HCT116 (cell line): ENCODE measurements around the gene RHOT1. TPM values are rescaled to one million over a fixed set of nuclear protein-coding genes. Genes with fewer than 3 reads are reported as not detected.

ENCODE experiments used
- ATAC-seq: fragments of 200-7000 bp; cut with Tn5 transposase; 2 replicates; pipeline ENCODE4 v1.9.1; 2020; ENCODE audit warnings: mild to moderate bottlenecking, moderate library complexity
- BruUV-seq: library from RNA; stranded (reverse); fragments of 400-500 nt; replicated peaks from 2 replicates; lab custom pipeline; 2021; lab: Mats Ljungman, UMichigan
- CTCF ChIA-PET: fragments of 300-600 bp; sonication (Branson Sonifier 250); formaldehyde crosslinking; loops from one replicate; lab custom pipeline; 2021; ENCODE audit warnings: antibody characterized with exemption; lab: Charles Lee
- POLR2A ChIA-PET: fragments of 300-600, 350-600 bp; sonication (Branson Sonifier 250); formaldehyde crosslinking; loops from one replicate; lab custom pipeline; 2021; ENCODE audit warnings: antibody characterized with exemption; lab: Charles Lee
- RAD21 ChIA-PET, 2 experiments: fragments of 300-600 bp; sonication (Branson Sonifier 250); formaldehyde crosslinking; loops; one replicate each; lab custom pipeline; 2023; ENCODE audit warnings: low total read pairs in 2 of 2; ENCODE audit not compliant: uncharacterized antibody in 2 of 2, unreplicated experiment in 2 of 2, low non-redundant PET in 1 of 2; lab: Charles Lee
- DNase-seq: peaks from one replicate; pipeline ENCODE4 v3.0.0-alpha.2; 2010; ENCODE audit warnings: low read depth, low spot score
- H2AFZ ChIP-seq: fragments of 200-600 bp; shearing (Covaris generic), sonication (generic); 2 replicates; pipeline ENCODE4 v1.6.1; 2017; ENCODE audit warnings: low read depth, mixed run types, mixed read lengths, antibody characterized with exemption, low read length; ENCODE audit not compliant: poor library complexity, severe bottlenecking
- H3K27ac ChIP-seq: 2 replicates; pipeline ENCODE4 v1.5.1; 2012; ENCODE audit warnings: low read depth, low read length
- H3K27me3 ChIP-seq: fragments of 200-600 bp; sonication (generic); 2 replicates; pipeline ENCODE4 v1.6.1; 2016; ENCODE audit warnings: mixed run types, low read length, mixed read lengths; ENCODE audit not compliant: insufficient read depth
- H3K36me3 ChIP-seq, 2 experiments: fragments of 200-500 bp in 1 of 2; fragments of 200-600 bp in 1 of 2; sonication (Bioruptor generic) in 1 of 2; sonication (generic) in 1 of 2; 2 replicates each; pipeline versions ENCODE4 v1.5.1 to v1.6.1; 2014 to 2016; ENCODE audit warnings: low read length in 2 of 2, inconsistent platforms in 1 of 2, mixed read lengths in 1 of 2, mixed run types in 1 of 2; ENCODE audit not compliant: insufficient read depth in 2 of 2, control insufficient read depth in 1 of 2
- H3K4me1 ChIP-seq, 2 experiments: fragments of 200-600 bp in 1 of 2; sonication (generic) in 1 of 2; 2 replicates each; pipeline versions ENCODE4 v1.5.1 to v1.6.1; 2012 to 2017; ENCODE audit warnings: low read length in 2 of 2, inconsistent platforms in 1 of 2, mild to moderate bottlenecking in 1 of 2, mixed read lengths in 1 of 2, mixed run types in 1 of 2, moderate library complexity in 1 of 2; ENCODE audit not compliant: insufficient read depth in 2 of 2, control insufficient read depth in 1 of 2
- H3K4me2 ChIP-seq: fragments of 200-600 bp; sonication (generic); 2 replicates; pipeline ENCODE4 v1.6.1; 2017; ENCODE audit warnings: mixed run types, low read length, mixed read lengths
- H3K4me3 ChIP-seq, 2 experiments: fragments of 200-600 bp in 1 of 2; sonication (generic) in 1 of 2; replicated peaks in 1 of 2; 2 replicates each; pipeline ENCODE4 v1.5.1; 2011 to 2016; ENCODE audit warnings: low read length in 2 of 2, control low read depth in 1 of 2, low read depth in 1 of 2, mild to moderate bottlenecking in 1 of 2, mixed read lengths in 1 of 2, mixed run types in 1 of 2
- H3K79me2 ChIP-seq: fragments of 200-600 bp; sonication (generic); 2 replicates; pipeline ENCODE4 v1.6.1; 2017; ENCODE audit warnings: mild to moderate bottlenecking, mixed run types, low read length, moderate library complexity, mixed read lengths; ENCODE audit not compliant: insufficient read depth
- H3K9ac ChIP-seq: fragments of 200-600 bp; sonication (generic); 2 replicates; pipeline ENCODE4 v1.6.1; 2016; ENCODE audit warnings: low read length, mixed read lengths
- H3K9me2 ChIP-seq: fragments of 200-600 bp; sonication (generic), shearing (Covaris generic); 2 replicates; pipeline ENCODE4 v1.6.1; 2017; ENCODE audit warnings: mixed run types, mild to moderate bottlenecking, moderate library complexity; ENCODE audit not compliant: insufficient read depth
- H3K9me3 ChIP-seq, 2 experiments: fragments of 200-500 bp in 1 of 2; fragments of 200-600 bp in 1 of 2; sonication (Bioruptor generic) in 1 of 2; sonication (generic) in 1 of 2; 2 replicates each; pipeline ENCODE4 v1.6.1; 2014 to 2017; ENCODE audit warnings: low read length in 2 of 2, mixed read lengths in 2 of 2, inconsistent platforms in 1 of 2, low read depth in 1 of 2, mild to moderate bottlenecking in 1 of 2, mixed run types in 1 of 2, moderate library complexity in 1 of 2; ENCODE audit not compliant: control insufficient read depth in 1 of 2, insufficient read depth in 1 of 2
- H4K20me1 ChIP-seq: fragments of 200-600 bp; sonication (generic), shearing (Covaris generic); 2 replicates; pipeline ENCODE4 v1.6.1; 2017; ENCODE audit warnings: mixed run types, mild to moderate bottlenecking, moderate library complexity; ENCODE audit not compliant: insufficient read depth
- CBX3 ChIP-seq: IDR thresholded peaks from 2 replicates; pipeline ENCODE4 v1.6.1; 2012; ENCODE audit warnings: low read depth
- CTCF ChIP-seq, 3 experiments: fragments of 200-600 bp in 1 of 3; sonication (generic) in 1 of 3; IDR thresholded peaks in 2 of 3; conservative IDR thresholded peaks in 1 of 3; 2 replicates each; pipeline ENCODE4 v1.5.1; 2012 to 2017; ENCODE audit warnings: low read depth in 2 of 3, low read length in 2 of 3, antibody characterized with exemption in 1 of 3, borderline replicate concordance in 1 of 3, control low read depth in 1 of 3, mild to moderate bottlenecking in 1 of 3, mixed read lengths in 1 of 3, mixed run types in 1 of 3, moderate library complexity in 1 of 3; ENCODE audit not compliant: insufficient read depth in 1 of 3
- ELF1 ChIP-seq: IDR thresholded peaks from 2 replicates; pipeline ENCODE4 v1.6.1; 2012; ENCODE audit warnings: low read depth, borderline replicate concordance
- FOSL1 ChIP-seq: IDR thresholded peaks from 2 replicates; pipeline ENCODE4 v1.6.1; 2012; ENCODE audit warnings: low read depth
- POLR2AphosphoS5 ChIP-seq: IDR thresholded peaks from 2 replicates; pipeline ENCODE4 v1.6.1; 2011; ENCODE audit warnings: mild to moderate bottlenecking, low read depth, low read length, moderate library complexity
- ZFX ChIP-seq: fragments of 450-650 bp; IDR thresholded peaks from 2 replicates; pipeline ENCODE4 v1.6.1; 2017
- intact Hi-C: fragments of 100-400 bp; cut with micrococcal nuclease; formaldehyde crosslinking; loops from 2 replicates; pipeline ENCODE4 v1.10.0; 2022
- total RNA-seq: library from RNA; stranded (reverse); gene quantifications from one replicate; pipeline ENCODE4 v1.2.1, GENCODE V29; 2021; ENCODE audit not compliant: unreplicated experiment

RHOT1 gene
- total RNA-seq, 1 experiment from 2014 or later, result 33.3 TPM

- TF ChIP-seq POLR2AphosphoS5 (no peak), FOSL1 (no peak), ELF1 (no peak)
Measured at GRCh38 chr17:32206861-32207260, 64.6 kb downstream of the RHOT1 start (continued).

GRCh38 chr17:32208436-32208835, 66.1 kb downstream of the RHOT1 start:
- intact Hi-C loops, result loop anchor here (5.0 kb wide), 1 partner anchor 109 kb away; no protein-coding TSS in a partner anchor
- H3K27me3 ChIP-seq, result no peaks in the 10 kb centered on the region
- no TSS peak for BruUV-seq

More at GRCh38 chr17:32208436-32208835, 66.1 kb downstream of the RHOT1 start:
- Histone ChIP-seq H3K9me3 (no peaks in the 10 kb centered on the region), H3K4me2 (no peak overlapping the region), H3K4me1 (peaks cover 0 to 6% of the 10 kb centered on the region in 2 experiments; a peak in 2 of 4 replicates), H3K4me3 (no peak overlapping the region)
- TF ChIP-seq CBX3 (no peak), ZFX (no peak), CTCF (IDR thresholded peaks at IDR 0.05 in 2 of 3, conservative IDR thresholded peaks at IDR 0.05 in 1 of 3; ENCODE audit: borderline replicate concordance in 1 of 3, insufficient read depth in 1 of 3, low read depth in 2 of 3, low read length in 2 of 3) (no peak)
- TF ChIP-seq, all 23 proteins: peak for 0
- POLR2A ChIA-PET, result no interaction called here
- H3K9me2 ChIP-seq, result no peaks in the 10 kb centered on the region
- no peaks in the 10 kb centered on the region for H4K20me1 ChIP-seq
- no peak overlapping the region for H3K27ac ChIP-seq
- no peak overlapping the region for H3K9ac ChIP-seq
- no peak overlapping the region for H2AFZ ChIP-seq
- H3K79me2 ChIP-seq, result no peaks in the 10 kb centered on the region
- CTCF ChIA-PET, result no interaction called here
- RAD21 ChIA-PET, result no interaction called here
- H3K36me3 ChIP-seq, result peaks cover 12 to 13% of the 10 kb centered on the region in 2 experiments; a peak in 2 of 4 replicates
- no peak for ATAC-seq
- DNase-seq, result no peak
